ENCODE data around the gene BMP6. TPM values are rescaled to one million over a fixed set of nuclear protein-coding genes. Genes with fewer than 3 reads are reported as not detected.

Gene BMP6
- total RNA-seq, 1 donor from 2014 or later, result 0.41 TPM

DNA sequence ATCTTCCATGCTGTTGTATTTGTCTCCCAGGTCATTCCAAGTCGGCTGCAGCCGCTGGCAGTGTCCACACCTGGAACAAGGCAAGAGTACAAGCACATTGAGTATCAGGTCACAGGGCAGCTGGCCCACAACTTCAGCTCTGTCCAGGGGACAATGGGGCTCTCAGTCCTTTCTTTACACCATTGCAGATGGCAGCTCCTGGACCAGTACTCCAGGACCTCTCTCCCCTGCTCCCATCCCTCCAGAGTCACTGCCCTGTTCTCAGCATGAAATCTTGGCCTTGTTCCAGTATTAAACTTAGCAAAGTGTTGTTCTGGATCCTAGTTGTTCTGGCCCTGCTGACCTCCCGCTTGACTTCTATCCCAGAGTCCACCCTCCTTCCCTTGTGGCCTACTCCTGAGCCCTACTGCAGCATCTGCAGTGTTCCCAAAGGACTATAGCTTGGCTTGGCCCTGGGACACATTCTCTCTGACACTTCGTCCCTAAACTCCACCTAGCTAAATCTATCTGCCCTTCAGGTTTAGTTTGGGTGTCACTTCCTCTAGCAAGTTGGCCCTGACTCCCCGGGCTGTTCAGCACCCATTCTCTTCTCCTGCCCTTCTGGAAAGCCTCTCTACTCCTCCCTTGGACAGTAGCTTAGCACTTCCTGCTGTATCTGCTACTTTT is 178.9 kb downstream of the BMP6 start:
- Histone ChIP-seq H3K9me3 (ENCODE audit: low read depth) (no peaks in the 10 kb centered on the region), H3K4me3 (no peak overlapping the region), H3F3A (ENCODE audit: low read depth) (peaks cover 8% of the 10 kb centered on the region), H2AFZ (replicated peaks) (no peak overlapping the region), H3K79me2 (ENCODE audit: low read depth) (peaks cover 44% of the 10 kb centered on the region), H4K20me1 (ENCODE audit: low read depth) (peaks cover 40% of the 10 kb centered on the region), H3K9ac (no peak overlapping the region), H3K4me2 (no peak overlapping the region), H3K4me1 (peaks cover 14% of the 10 kb centered on the region), H3K27ac (no peak overlapping the region), H3K27me3 (no peaks in the 10 kb centered on the region), H3K36me3 (no peaks in the 10 kb centered on the region)
- no peak for DNase-seq (ENCODE audit: low spot score)
- H3K36me3 Mint-ChIP-seq, result peaks cover 27% of the 10 kb centered on the region
- H3K4me1 Mint-ChIP-seq, result peaks cover 10% of the 10 kb centered on the region
- H3K27me3 Mint-ChIP-seq (ENCODE audit: insufficient read depth, low read depth), result no peaks in the 10 kb centered on the region
- H3K27ac Mint-ChIP-seq, result no peak overlapping the region
- H3K4me3 Mint-ChIP-seq, result no peak overlapping the region
- H3K9me3 Mint-ChIP-seq, result no peaks in the 10 kb centered on the region
- TF ChIP-seq EZH2 (IDR thresholded peaks at IDR 0.05), result no peak
- TF ChIP-seq, protein P1, sequence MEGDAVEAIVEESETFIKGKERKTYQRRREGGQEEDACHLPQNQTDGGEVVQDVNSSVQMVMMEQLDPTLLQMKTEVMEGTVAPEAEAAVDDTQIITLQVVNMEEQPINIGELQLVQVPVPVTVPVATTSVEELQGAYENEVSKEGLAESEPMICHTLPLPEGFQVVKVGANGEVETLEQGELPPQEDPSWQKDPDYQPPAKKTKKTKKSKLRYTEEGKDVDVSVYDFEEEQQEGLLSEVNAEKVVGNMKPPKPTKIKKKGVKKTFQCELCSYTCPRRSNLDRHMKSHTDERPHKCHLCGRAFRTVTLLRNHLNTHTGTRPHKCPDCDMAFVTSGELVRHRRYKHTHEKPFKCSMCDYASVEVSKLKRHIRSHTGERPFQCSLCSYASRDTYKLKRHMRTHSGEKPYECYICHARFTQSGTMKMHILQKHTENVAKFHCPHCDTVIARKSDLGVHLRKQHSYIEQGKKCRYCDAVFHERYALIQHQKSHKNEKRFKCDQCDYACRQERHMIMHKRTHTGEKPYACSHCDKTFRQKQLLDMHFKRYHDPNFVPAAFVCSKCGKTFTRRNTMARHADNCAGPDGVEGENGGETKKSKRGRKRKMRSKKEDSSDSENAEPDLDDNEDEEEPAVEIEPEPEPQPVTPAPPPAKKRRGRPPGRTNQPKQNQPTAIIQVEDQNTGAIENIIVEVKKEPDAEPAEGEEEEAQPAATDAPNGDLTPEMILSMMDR (IDR thresholded peaks at IDR 0.05), result no peak
- no peak for TF ChIP-seq EZH2phosphoT487 (IDR thresholded peaks at IDR 0.05)

DNA sequence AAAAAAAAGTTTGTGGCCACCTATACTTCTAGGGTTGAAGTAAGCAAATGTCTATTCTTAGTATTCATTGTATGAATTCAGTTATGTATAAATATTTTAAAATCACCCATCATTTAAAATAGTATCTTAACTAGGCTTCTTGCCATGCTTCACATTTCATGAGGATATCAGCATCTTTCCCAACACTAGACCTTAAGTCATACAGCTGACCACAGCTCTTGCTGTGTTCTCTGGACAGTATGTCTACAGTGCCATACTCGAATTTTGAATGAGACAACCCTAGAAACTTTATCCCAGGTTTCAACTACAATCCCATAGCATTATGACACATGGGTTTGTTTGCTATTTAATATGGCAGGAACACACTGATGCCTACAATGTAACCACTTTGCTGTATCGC is 179.5 kb downstream of the BMP6 start:
- H3K4me2 ChIP-seq, result no peak overlapping the region
- H3K9me3 Mint-ChIP-seq, result no peaks in the 10 kb centered on the region
- no peaks in the 10 kb centered on the region for H3K9me3 ChIP-seq (ENCODE audit: low read depth)
- H3K27me3 Mint-ChIP-seq (ENCODE audit: insufficient read depth, low read depth), result no peaks in the 10 kb centered on the region
- H3K36me3 Mint-ChIP-seq, result peaks cover 24% of the 10 kb centered on the region
- TF ChIP-seq EZH2phosphoT487 (IDR thresholded peaks at IDR 0.05) (no peak), EZH2 (IDR thresholded peaks at IDR 0.05) (no peak)
- TF ChIP-seq, protein P1 (IDR thresholded peaks at IDR 0.05), result no peak
- DNase-seq (ENCODE audit: low spot score), result no peak
- H3K36me3 ChIP-seq, result no peaks in the 10 kb centered on the region
- no peaks in the 10 kb centered on the region for H3K27me3 ChIP-seq
- peaks cover 10% of the 10 kb centered on the region for H3K4me1 Mint-ChIP-seq
- peaks cover 48% of the 10 kb centered on the region for H3K79me2 ChIP-seq (ENCODE audit: low read depth)
- H2AFZ ChIP-seq (replicated peaks), result no peak overlapping the region
- H3K27ac ChIP-seq, result no peak overlapping the region
- H3K4me1 ChIP-seq, result peaks cover 8% of the 10 kb centered on the region
- no peak overlapping the region for H3K4me3 ChIP-seq
- H3K27ac Mint-ChIP-seq, result no peak overlapping the region
- H3F3A ChIP-seq (ENCODE audit: low read depth), result peaks cover 2% of the 10 kb centered on the region
- no peak overlapping the region for H3K4me3 Mint-ChIP-seq
- H3K9ac ChIP-seq, result no peak overlapping the region
- H4K20me1 ChIP-seq (ENCODE audit: low read depth), result peaks cover 34% of the 10 kb centered on the region

DNA sequence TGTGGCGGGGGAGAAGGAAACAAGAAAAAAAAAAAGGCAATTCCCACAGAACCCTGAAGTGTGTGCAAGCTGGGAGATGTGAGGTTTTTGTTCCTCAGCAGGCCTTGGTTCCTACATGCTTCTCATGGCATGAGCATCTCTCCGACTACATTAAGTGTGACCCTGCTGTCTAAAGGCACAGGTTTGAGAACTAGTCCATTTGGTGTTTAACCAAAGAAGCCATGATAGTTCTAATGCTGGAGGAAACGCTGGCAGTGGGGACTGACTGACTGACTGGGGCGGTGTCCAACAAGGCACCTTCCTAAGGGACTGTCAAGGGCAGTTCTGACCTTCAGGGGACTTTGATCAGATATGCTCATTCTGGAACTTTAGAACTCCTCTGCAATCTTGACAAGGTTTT is 180.8 kb downstream of the BMP6 start:
- Histone ChIP-seq H3K79me2 (ENCODE audit: low read depth) (peaks cover 48% of the 10 kb centered on the region), H3K27ac (no peak overlapping the region), H3K9me3 (ENCODE audit: low read depth) (no peaks in the 10 kb centered on the region), H3K9ac (no peak overlapping the region), H3F3A (ENCODE audit: low read depth) (peaks cover 10% of the 10 kb centered on the region), H3K4me2 (no peak overlapping the region), H2AFZ (replicated peaks) (no peak overlapping the region), H4K20me1 (ENCODE audit: low read depth) (peaks cover 21% of the 10 kb centered on the region), H3K4me1 (peaks cover 8% of the 10 kb centered on the region), H3K36me3 (no peaks in the 10 kb centered on the region), H3K4me3 (no peak overlapping the region), H3K27me3 (peaks cover 9% of the 10 kb centered on the region)
- no peak for TF ChIP-seq EZH2 (IDR thresholded peaks at IDR 0.05)
- TF ChIP-seq EZH2phosphoT487 (IDR thresholded peaks at IDR 0.05), result no peak
- TF ChIP-seq, protein P1 (IDR thresholded peaks at IDR 0.05), result no peak
- DNase-seq (ENCODE audit: low spot score), result no peak
- Mint-ChIP-seq H3K27ac (no peak overlapping the region), H3K4me3 (no peak overlapping the region), H3K4me1 (peaks cover 13% of the 10 kb centered on the region), H3K36me3 (peaks cover 17% of the 10 kb centered on the region), H3K27me3 (ENCODE audit: insufficient read depth, low read depth) (peaks cover 3% of the 10 kb centered on the region), H3K9me3 (no peaks in the 10 kb centered on the region)
